ENCODE measurements around the gene IRX4.

The IRX4 gene

DNA sequence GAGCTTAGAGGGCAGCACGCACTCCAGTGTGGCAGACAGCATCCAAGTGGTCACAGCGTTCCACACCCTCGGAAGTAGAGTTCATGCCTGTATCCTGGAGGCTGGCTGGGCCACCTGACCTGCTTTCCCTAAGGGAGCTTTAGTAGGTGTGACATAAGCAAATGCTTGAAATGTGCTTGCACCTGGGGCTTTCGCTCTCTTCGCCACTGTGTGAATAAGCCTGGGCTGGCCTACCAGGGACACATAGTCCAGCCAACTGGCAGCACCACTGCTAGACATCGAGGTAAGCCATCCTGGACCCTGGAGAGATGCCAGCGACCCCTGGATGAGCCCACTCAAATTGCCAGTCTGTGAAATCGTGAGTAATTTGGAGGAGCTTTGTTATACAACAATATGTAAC lies 24.9 kb upstream of the IRX4 start:
- POLR2A ChIA-PET, result no interaction called here
- DNase-seq (ENCODE audit: extremely low spot score), result no peak
- CTCF ChIA-PET, result interaction anchor here (0.5 kb wide), 1 partner anchor 37 kb away, joined by 3 read pairs; no protein-coding TSS in a partner anchor
- TF ChIP-seq FOXM1 (IDR thresholded peaks at IDR 0.05; ENCODE audit: borderline replicate concordance), result no peak
- TF ChIP-seq FOXK2 (IDR thresholded peaks at IDR 0.05), result no peak
- TF ChIP-seq L3MBTL2 (conservative IDR thresholded peaks at IDR 0.05), result no peak
- TF ChIP-seq FOXA1 (IDR thresholded peaks at IDR 0.05), result no peak
- no peak for TF ChIP-seq ELF4 (IDR thresholded peaks at IDR 0.05)
- no peak for TF ChIP-seq SP1 (IDR thresholded peaks at IDR 0.05)
- no peak for TF ChIP-seq ZNF384 (IDR thresholded peaks at IDR 0.05)
- TF ChIP-seq LEF1 (IDR thresholded peaks at IDR 0.05; ENCODE audit: borderline replicate concordance), result no peak
- no peak for TF ChIP-seq CTBP1 (IDR thresholded peaks at IDR 0.05; ENCODE audit: borderline replicate concordance)
- TF ChIP-seq, protein P1, sequence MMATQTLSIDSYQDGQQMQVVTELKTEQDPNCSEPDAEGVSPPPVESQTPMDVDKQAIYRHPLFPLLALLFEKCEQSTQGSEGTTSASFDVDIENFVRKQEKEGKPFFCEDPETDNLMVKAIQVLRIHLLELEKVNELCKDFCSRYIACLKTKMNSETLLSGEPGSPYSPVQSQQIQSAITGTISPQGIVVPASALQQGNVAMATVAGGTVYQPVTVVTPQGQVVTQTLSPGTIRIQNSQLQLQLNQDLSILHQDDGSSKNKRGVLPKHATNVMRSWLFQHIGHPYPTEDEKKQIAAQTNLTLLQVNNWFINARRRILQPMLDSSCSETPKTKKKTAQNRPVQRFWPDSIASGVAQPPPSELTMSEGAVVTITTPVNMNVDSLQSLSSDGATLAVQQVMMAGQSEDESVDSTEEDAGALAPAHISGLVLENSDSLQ (IDR thresholded peaks at IDR 0.05), result no peak
- no peak for TF ChIP-seq SUZ12 (IDR thresholded peaks at IDR 0.05)
- TF ChIP-seq TARDBP (IDR thresholded peaks at IDR 0.05), result no peak

DNA sequence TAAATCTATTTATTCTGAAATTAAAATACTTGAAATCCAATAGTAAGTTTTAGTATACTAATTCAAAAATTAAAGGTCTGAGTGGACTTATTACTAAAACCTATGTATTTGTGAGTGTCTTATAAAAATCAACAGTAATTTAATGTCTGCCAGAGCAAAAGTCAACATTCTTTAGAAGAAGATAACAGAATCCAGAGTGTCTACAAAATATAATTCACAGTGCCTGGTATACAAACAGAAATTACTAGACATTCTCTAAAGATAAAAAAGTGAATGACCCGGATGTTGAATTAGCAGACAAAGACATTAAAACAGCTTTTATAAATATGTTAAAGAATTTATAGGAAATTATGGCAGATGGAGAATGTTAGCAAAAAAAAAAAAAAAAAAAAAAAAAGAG lies 22.4 kb upstream of the IRX4 start:
- no peak for DNase-seq (ENCODE audit: extremely low spot score)
- POLR2A ChIA-PET, result no interaction called here
- CTCF ChIA-PET, result no interaction called here
- no peak for TF ChIP-seq ARNT (IDR thresholded peaks at IDR 0.05)
- TF ChIP-seq TARDBP (IDR thresholded peaks at IDR 0.05), result no peak
- TF ChIP-seq BHLHE40 (IDR thresholded peaks at IDR 0.05; ENCODE audit: borderline replicate concordance), result no peak
- TF ChIP-seq HDGF (IDR thresholded peaks at IDR 0.05; ENCODE audit: borderline replicate concordance), result no peak
- no peak for TF ChIP-seq SP1 (IDR thresholded peaks at IDR 0.05)
- TF ChIP-seq, protein P1 (IDR thresholded peaks at IDR 0.05), result no peak
- no peak for TF ChIP-seq L3MBTL2 (conservative IDR thresholded peaks at IDR 0.05)
- TF ChIP-seq SUZ12 (IDR thresholded peaks at IDR 0.05), result no peak
- TF ChIP-seq FOXM1 (IDR thresholded peaks at IDR 0.05; ENCODE audit: borderline replicate concordance), result no peak
- TF ChIP-seq LEF1 (IDR thresholded peaks at IDR 0.05; ENCODE audit: borderline replicate concordance), result no peak

DNA sequence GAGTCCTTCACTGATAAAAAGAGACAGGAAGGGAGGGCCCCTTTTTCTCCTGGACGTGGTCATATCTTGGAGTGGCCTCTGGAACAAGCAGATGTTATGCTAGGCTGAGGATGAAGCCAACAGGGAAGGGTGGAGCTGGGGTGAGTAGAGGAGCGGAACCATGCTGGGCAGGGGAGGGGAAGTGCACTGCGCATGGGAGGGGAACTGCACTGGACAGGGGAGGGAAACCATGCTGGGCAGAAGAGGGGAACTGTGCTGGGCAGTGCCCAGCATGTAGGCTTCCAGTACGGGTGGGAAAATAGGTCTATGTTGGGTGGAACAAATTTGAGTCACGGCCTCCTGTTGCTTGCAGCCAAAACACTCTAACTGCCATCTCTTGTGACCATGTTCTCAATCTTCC lies 19.3 kb upstream of the IRX4 start:
- no peak for DNase-seq (ENCODE audit: extremely low spot score)

DNA sequence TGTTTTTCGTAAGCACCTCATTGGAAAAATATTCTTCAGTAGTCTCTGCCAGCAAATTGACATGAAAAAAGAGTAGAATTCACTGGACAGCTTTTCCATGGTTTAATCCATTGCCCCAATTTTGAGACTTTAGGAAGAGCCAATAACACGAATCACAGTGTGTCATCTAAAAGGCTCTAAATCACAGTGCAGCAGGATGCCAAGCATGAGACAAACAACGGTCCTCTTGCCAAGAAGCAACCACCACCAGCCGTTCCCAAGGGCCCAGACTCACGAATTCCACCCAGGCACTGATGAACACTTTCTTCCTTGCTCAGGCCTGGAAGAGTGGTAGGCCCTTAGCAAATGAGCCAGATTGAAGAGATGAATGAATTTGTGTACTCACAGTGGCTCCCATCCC lies 18.3 kb upstream of the IRX4 start:
- DNase-seq (ENCODE audit: extremely low spot score), result no peak
- POLR2A ChIA-PET, result interaction anchor here (0.9 kb wide), 1 partner anchor 100 kb away, joined by 3 read pairs; the partner anchor contains the start of gene NDUFS6
- CTCF ChIA-PET, result no interaction called here
- TF ChIP-seq SUZ12 (IDR thresholded peaks at IDR 0.05), result no peak
- no peak for TF ChIP-seq L3MBTL2 (conservative IDR thresholded peaks at IDR 0.05)
- no peak for TF ChIP-seq SP1 (IDR thresholded peaks at IDR 0.05)
- no peak for TF ChIP-seq ELF4 (IDR thresholded peaks at IDR 0.05)
- no peak for TF ChIP-seq LEF1 (IDR thresholded peaks at IDR 0.05; ENCODE audit: borderline replicate concordance)
- TF ChIP-seq ZNF384 (IDR thresholded peaks at IDR 0.05), result no peak
- no peak for TF ChIP-seq FOXA1 (IDR thresholded peaks at IDR 0.05)
- TF ChIP-seq TARDBP (IDR thresholded peaks at IDR 0.05), result no peak
- TF ChIP-seq, protein P1 (IDR thresholded peaks at IDR 0.05), result no peak
- no peak for TF ChIP-seq HDGF (IDR thresholded peaks at IDR 0.05; ENCODE audit: borderline replicate concordance)
- TF ChIP-seq FOXM1 (IDR thresholded peaks at IDR 0.05; ENCODE audit: borderline replicate concordance), result no peak
- no peak for TF ChIP-seq NFRKB (IDR thresholded peaks at IDR 0.05)

More for the DNA sequence above, 19.3 kb upstream of the IRX4 start:
- POLR2A ChIA-PET, result no interaction called here
- CTCF ChIA-PET, result no interaction called here
- TF ChIP-seq FOXM1 (IDR thresholded peaks at IDR 0.05; ENCODE audit: borderline replicate concordance) (no peak), SUZ12 (IDR thresholded peaks at IDR 0.05) (no peak), FOXA1 (IDR thresholded peaks at IDR 0.05) (no peak), NFRKB (IDR thresholded peaks at IDR 0.05) (no peak), ELF4 (IDR thresholded peaks at IDR 0.05) (no peak), BHLHE40 (IDR thresholded peaks at IDR 0.05; ENCODE audit: borderline replicate concordance) (no peak), L3MBTL2 (conservative IDR thresholded peaks at IDR 0.05) (no peak), SP1 (IDR thresholded peaks at IDR 0.05) (no peak), FOXK2 (IDR thresholded peaks at IDR 0.05) (no peak), HDGF (IDR thresholded peaks at IDR 0.05; ENCODE audit: borderline replicate concordance) (no peak), CTBP1 (IDR thresholded peaks at IDR 0.05; ENCODE audit: borderline replicate concordance) (no peak), TARDBP (IDR thresholded peaks at IDR 0.05) (no peak), ZNF384 (IDR thresholded peaks at IDR 0.05) (no peak), ARNT (IDR thresholded peaks at IDR 0.05) (no peak), LEF1 (IDR thresholded peaks at IDR 0.05; ENCODE audit: borderline replicate concordance) (no peak)
- TF ChIP-seq, protein P1 (IDR thresholded peaks at IDR 0.05), result no peak

DNA sequence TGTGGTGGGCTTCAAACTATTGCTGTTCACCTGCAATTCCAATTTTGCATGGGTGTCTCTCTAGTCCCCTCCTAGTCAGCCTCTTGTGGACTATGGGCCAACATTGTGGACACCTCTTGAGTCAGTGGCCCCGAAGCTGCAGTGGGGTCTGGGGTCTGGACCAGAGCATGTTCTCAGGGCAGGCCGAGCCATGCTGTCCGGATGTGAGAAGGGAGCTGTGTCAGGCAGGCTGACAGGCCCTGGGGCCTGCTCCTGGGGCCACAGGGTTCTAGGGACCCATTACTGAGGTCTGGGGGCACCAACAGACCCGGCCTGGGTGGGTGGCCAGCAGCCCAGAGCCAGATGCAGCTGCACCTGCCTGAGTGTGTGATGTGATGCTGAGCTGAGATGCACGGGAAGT lies 16.5 kb upstream of the IRX4 start:
- POLR2A ChIA-PET, result no interaction called here
- no peak for DNase-seq (ENCODE audit: extremely low spot score)
- CTCF ChIA-PET, result no interaction called here

More for the DNA sequence above, 16.5 kb upstream of the IRX4 start:
- TF ChIP-seq, protein P1 (IDR thresholded peaks at IDR 0.05), result no peak
- no peak for TF ChIP-seq FOXM1 (IDR thresholded peaks at IDR 0.05; ENCODE audit: borderline replicate concordance)
- TF ChIP-seq SP1 (IDR thresholded peaks at IDR 0.05), result no peak
- TF ChIP-seq ELF4 (IDR thresholded peaks at IDR 0.05), result no peak
- TF ChIP-seq BHLHE40 (IDR thresholded peaks at IDR 0.05; ENCODE audit: borderline replicate concordance), result no peak
- no peak for TF ChIP-seq L3MBTL2 (conservative IDR thresholded peaks at IDR 0.05)
- TF ChIP-seq ARNT (IDR thresholded peaks at IDR 0.05), result no peak
- no peak for TF ChIP-seq SUZ12 (IDR thresholded peaks at IDR 0.05)
- no peak for TF ChIP-seq TARDBP (IDR thresholded peaks at IDR 0.05)
- no peak for TF ChIP-seq FOXK2 (IDR thresholded peaks at IDR 0.05)
- no peak for TF ChIP-seq LEF1 (IDR thresholded peaks at IDR 0.05; ENCODE audit: borderline replicate concordance)
- TF ChIP-seq ZNF384 (IDR thresholded peaks at IDR 0.05), result no peak
- TF ChIP-seq FOXA1 (IDR thresholded peaks at IDR 0.05), result no peak
- no peak for TF ChIP-seq CTBP1 (IDR thresholded peaks at IDR 0.05; ENCODE audit: borderline replicate concordance)
- TF ChIP-seq NFRKB (IDR thresholded peaks at IDR 0.05), result no peak
- TF ChIP-seq HDGF (IDR thresholded peaks at IDR 0.05; ENCODE audit: borderline replicate concordance), result no peak
